GM18951 (cell line): Measurements from ENCODE around the gene CBX7.
"Not testable (repeated sequence)": the region's sequence is repeated elsewhere in the genome, so short reads cannot be mapped to it uniquely, and the experiment has no call there.

ENCODE experiments used
- POLR2A ChIP-seq: IDR thresholded peaks from 4 replicates; pipeline ENCODE4 v1.6.1; 2011; ENCODE audit warnings: mild to moderate bottlenecking; ENCODE audit not compliant: insufficient read length, insufficient read depth; ENCODE audit errors: extremely low read depth
- in situ Hi-C: fragments of 300-500 bp; cut with MboI; formaldehyde crosslinking; loops from one replicate; pipeline ENCODE4 v1.12.0; 2022; ENCODE audit warnings: low sequenced_read_pairs, mixed read lengths, inconsistent platforms; ENCODE audit not compliant: unreplicated experiment

The CBX7 gene

DNA sequence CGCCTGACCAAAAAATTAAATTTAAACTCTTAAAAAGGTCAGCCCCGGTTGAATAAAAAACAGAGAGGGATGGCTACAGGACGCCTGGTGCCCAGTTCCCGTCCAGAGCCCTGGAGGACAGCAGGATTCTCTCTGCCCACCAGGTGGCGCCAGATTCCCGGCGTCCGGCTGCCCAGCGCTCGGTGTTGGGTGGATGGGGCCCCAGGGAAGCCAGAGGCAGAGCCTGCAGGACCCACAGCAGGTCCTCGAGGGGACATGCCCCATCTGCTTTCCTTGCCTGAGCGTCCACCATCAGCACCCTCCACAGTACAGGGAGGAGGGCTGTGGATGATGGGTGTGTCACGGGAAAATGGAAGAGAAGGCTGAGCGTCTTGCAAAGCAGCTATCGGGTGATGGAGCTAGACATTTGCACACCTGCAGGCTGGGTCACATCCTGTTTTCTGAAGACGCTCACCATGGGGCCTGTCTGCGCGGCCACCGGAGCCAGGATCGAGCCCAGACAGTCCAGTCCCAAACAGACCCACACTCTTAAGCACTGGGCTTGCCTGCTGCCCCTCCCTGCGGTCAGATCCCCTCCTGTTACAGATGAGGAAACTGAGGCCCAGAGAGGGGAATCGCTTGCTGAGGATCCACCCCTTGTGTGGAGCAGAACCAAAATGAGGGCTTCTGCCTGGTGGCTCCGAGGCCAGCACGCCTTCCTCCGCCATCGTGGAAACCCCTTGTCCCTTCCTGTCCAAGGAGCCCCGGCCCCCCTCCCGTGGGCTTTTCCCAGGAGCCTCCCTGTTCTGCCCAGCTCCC is 18.5 kb upstream of the CBX7 start:
- TF ChIP-seq POLR2A: peak; percentile 17
- in situ Hi-C loops: loop anchor here (5.0 kb wide), 1 partner anchor 126 kb away; no protein-coding TSS in a partner anchor

- in situ Hi-C loops: loop anchor here (5.0 kb wide), 1 partner anchor 127 kb away; no protein-coding TSS in a partner anchor
Observed at GRCh38 chr22:39169797-39170466, 17.5 kb upstream of the CBX7 start.

GRCh38 chr22:39166547-39166946 is 14.1 kb upstream of the CBX7 start:
- TF ChIP-seq POLR2A: no peak
- in situ Hi-C loops: no loop called here

More at GRCh38 chr22:39169797-39170466, 17.5 kb upstream of the CBX7 start:
- TF ChIP-seq POLR2A: no peak

DNA sequence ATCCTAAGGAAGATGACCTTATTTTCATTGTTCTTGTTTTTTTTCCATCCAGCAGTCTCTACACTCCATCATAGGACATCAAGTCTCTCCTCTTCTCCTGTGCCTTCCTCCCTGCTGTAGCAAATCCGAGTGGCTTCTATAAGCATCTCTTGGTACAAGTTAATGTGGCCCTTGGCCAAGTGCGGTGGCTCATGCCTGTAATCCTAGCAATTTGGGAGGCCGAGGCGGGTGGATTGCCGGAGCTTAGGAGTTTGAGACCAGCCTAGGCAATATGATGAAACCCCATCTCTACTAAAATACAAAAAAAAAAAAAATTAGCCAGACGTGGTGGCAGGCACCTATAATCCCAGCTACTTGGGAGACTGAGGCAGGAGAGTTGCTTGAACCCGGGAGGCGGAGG is 3.6 kb upstream of the CBX7 start:
- in situ Hi-C loops: not testable (repeated sequence)

GRCh38 chr22:39155421-39155820 is 2.9 kb upstream of the CBX7 start:
- in situ Hi-C loops: no loop called here
- no peak for TF ChIP-seq POLR2A

DNA sequence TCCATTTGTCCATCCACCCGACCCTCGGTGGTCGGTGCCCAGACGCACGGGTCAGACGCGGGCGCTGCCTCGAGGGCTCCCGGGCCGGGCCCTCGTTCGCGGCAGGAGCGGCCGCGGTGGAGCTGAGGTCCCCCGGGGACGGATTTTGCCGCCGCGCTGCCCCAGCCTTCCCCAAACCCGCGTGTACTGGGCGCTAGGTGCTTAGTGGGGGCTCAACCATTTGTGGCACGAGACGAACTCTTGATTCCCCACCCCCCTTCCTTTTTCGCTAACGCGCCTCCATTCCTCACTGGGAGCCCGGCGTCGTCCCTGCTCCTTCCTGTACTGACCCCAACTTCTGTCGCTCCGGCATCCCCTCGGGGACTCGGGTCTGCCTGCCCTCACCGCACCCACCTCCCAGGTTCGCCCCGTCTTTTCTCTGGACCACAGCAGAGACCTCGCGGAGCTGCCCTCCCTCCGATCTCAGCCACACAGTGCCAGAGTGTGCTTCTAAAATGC is 789 bp upstream of the CBX7 start:
- TF ChIP-seq POLR2A: no peak
- in situ Hi-C loops: no loop called here

- no peak for TF ChIP-seq POLR2A
- in situ Hi-C loops: no loop called here
Observed at GRCh38 chr22:39152024-39152510, 413 bp downstream of the CBX7 start.

- in situ Hi-C loops: no loop called here
- no peak for TF ChIP-seq POLR2A
Observed at GRCh38 chr22:39151329-39151975, 1.0 kb downstream of the CBX7 start.

DNA sequence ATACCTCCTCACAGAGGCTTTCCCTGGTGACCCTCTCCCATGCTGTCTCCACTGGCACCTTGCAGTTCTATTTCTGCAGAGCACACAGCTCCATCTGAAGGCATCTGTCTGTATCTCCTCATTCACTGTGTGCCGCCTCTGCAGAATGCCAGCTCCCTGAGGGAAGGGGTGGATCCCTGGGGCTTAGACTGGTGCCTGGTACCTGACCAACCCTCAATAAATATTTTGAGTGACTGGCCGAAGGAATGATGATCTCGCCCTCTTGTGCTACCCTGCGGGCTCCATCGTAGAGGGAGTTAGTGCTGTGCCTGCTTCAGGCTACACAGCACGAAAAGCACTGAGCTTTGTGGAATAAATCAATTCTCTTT is 1.6 kb downstream of the CBX7 start:
- TF ChIP-seq POLR2A: no peak

DNA sequence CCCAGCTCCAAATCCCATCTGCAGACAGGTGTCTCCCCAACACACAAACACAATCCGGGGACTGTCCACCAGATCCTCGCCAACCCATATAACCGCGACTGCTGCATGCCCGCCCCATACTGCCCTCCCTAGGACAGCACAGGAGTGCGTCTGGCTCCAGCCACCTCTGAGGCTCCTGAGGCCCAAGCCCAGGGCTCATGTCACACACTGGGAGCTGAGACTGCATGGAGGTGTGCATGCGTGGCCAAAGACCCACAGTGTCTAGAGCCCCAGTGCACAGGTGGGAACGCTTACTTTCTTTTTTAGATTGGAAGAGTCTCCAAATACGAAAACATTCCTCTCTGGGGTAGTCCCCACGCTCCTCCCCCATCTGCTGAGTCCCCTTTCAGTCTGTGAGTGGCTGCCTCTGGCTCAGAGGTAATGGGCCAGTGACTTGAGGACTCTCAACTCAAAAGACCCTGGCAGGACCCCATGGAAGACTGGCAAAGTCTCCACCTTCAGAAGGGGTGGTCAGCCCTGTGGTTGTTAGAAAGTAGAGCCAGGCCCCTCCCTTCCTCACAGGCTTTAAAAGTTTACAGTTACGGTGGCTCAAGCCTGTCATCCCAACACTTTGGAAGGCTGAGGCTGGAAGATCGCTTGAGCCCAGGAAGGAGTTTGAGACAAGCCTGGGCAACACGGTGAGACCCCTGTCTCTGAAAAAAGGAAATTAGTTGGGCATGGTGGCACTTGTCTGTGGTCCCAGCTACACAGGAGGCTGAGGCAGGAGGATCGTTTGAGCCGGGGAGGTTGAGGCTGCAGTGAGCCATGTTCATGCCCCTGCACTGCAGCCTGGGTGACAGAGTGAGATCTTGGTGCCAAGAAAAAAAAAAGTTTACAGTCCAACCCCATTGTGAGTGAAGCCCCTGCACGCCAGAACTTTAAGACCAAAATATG is 2.3 kb downstream of the CBX7 start:
- in situ Hi-C loops: no loop called here
- no peak for TF ChIP-seq POLR2A

More for the DNA sequence above, 1.6 kb downstream of the CBX7 start:
- in situ Hi-C loops: no loop called here

DNA sequence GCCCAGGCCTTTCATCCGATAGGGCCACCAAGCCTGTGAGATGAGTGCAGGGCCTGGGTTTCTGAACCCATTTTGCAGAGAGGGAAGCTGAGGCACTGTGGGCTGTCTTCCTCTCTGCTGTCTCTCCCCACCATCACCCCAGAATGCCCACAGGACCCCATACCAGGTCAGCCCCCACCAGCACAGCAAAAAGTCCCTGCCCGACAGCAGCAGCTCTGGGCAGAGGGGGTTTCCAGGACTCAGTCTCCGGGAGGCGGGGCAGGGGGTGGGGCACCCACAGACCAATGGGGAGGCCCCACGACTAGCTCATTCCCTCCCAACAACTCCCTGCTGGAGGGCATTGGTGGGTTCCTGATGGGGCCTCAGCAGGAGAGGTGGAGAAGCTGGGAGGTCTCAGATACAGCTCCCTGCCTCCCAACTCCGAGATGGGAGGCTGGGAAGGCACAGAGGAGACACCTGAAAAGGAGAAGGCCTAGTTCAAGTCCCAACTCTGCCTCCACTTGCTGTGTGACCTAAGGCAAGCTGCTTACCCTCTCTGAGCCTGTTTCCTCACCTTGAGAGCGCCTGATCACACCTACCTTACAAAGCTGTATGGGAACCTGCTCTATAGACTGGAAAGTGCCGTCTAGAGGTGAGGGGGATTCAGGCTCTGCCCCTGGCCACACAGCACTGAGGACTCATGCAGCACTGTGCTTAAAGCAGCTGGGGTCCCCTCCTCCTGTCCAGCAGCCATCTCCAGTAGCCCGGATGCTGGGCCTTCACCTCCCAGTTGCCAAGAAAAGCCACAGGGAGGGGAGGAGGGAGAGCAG is 3.5 kb downstream of the CBX7 start:
- no peak for TF ChIP-seq POLR2A
- in situ Hi-C loops: no loop called here

DNA sequence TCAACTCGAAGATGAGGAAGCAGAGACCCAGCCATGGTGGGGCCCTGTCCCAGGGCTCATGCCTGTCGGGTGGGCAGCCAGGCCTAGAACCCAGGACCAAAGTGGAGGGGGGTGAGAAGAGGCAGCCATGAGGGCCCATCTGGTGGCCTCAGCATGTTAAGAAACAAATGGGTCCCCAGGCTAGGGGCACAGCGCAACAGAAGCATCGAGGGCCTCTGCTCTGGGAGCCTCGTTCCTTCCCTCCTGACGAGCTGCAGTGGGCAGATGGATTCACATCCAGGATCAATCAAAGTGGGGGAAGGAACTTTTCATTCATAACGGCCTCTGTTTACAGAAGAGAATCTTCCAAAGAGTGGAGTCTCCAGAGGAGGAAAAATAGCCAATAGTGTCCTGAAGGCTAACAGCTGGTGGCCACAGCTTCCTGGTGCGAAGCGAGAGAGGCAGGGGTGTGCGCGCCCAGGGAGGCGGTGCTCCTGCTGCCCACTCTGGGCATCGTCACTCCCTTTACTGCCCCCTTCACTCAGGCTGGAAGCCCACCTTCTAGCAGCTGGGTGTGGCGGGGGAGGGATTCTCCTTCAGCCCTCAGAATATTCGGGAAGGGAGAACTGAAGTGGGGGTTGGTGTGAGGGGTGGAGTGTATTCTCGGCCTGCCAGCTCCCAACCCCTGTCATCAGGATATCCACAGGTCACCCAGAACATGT is 4.3 kb downstream of the CBX7 start:
- TF ChIP-seq POLR2A: no peak
- in situ Hi-C loops: no loop called here
